BLaER1 (cell line): ENCODE data around the gene NR2F6.
A peak's percentile ranks its signal among the peaks of the same experiment; 100 is the strongest.

Source experiments
- H3K27ac ChIP-seq: shearing (Covaris generic); formaldehyde crosslinking; 2 replicates; pipeline ENCODE4 v1.8.1; 2022
- H3K27me3 ChIP-seq: shearing (Covaris generic); formaldehyde crosslinking; 2 replicates; pipeline ENCODE4 v1.8.1; 2022
- H3K36me3 ChIP-seq: shearing (Covaris generic); formaldehyde crosslinking; 2 replicates; pipeline ENCODE4 v1.8.1; 2022
- H3K4me1 ChIP-seq: shearing (Covaris generic); formaldehyde crosslinking; 2 replicates; pipeline ENCODE4 v1.8.1; 2022
- H3K4me2 ChIP-seq: shearing (Covaris generic); formaldehyde crosslinking; 2 replicates; pipeline ENCODE4 v1.8.1; 2022
- H3K4me3 ChIP-seq: shearing (Covaris generic); formaldehyde crosslinking; 2 replicates; pipeline ENCODE4 v1.8.1; 2022
- H3K9ac ChIP-seq: shearing (Covaris generic); formaldehyde crosslinking; 2 replicates; pipeline ENCODE4 v1.8.1; 2022
- H3K9me3 ChIP-seq: shearing (Covaris generic); formaldehyde crosslinking; 2 replicates; pipeline ENCODE4 v1.8.1; 2022
- H4K20me1 ChIP-seq: shearing (Covaris generic); formaldehyde crosslinking; 2 replicates; pipeline ENCODE4 v1.8.1; 2022
- Cebpa-rat ChIP-seq: shearing (Covaris generic); IDR thresholded peaks from 2 replicates; pipeline ENCODE4 v1.8.1; 2022

NR2F6 gene

GRCh38 chr19:17249887-17250548, 4.3 kb upstream of the NR2F6 start:
- Histone ChIP-seq H3K4me2 (no peak overlapping the region), H3K27me3 (no peaks in the 10 kb centered on the region), H3K27ac (no peak overlapping the region), H3K4me3 (no peak overlapping the region), H4K20me1 (peaks cover 1% of the 10 kb centered on the region; the same call in 1 of the 2 replicates), H3K9ac (no peak overlapping the region), H3K9me3 (no peaks in the 10 kb centered on the region), H3K4me1 (peaks cover 34% of the 10 kb centered on the region), H3K36me3 (no peaks in the 10 kb centered on the region)
- no peak for TF ChIP-seq Cebpa-rat

GRCh38 chr19:17248011-17248776, 2.5 kb upstream of the NR2F6 start:
- H3K9ac ChIP-seq: no peak overlapping the region
- H3K27me3 ChIP-seq: no peaks in the 10 kb centered on the region
- peaks cover 20% of the 10 kb centered on the region for H4K20me1 ChIP-seq
- H3K9me3 ChIP-seq: no peaks in the 10 kb centered on the region
- H3K36me3 ChIP-seq: no peaks in the 10 kb centered on the region
- peaks cover 37% of the 10 kb centered on the region for H3K4me1 ChIP-seq
- TF ChIP-seq Cebpa-rat: no peak
- H3K27ac ChIP-seq: 0 out of 2 replicates have a peak overlapping the region, but pooled peaks have one; percentile 6
- no peak overlapping the region for H3K4me3 ChIP-seq
- peak overlapping the region; percentile 91; the same call in 1 of the 2 replicates for H3K4me2 ChIP-seq

- Histone ChIP-seq H3K9me3 (no peaks in the 10 kb centered on the region), H3K4me3 (peak overlapping the region; percentile 69), H3K27me3 (no peaks in the 10 kb centered on the region), H4K20me1 (peaks cover 33% of the 10 kb centered on the region), H3K4me2 (peak overlapping the region; percentile 91), H3K4me1 (peaks cover 50% of the 10 kb centered on the region), H3K9ac (peak overlapping the region; percentile 82), H3K27ac (peak overlapping the region; percentile 92), H3K36me3 (no peaks in the 10 kb centered on the region)
- TF ChIP-seq Cebpa-rat: no peak
Measured at GRCh38 chr19:17246681-17247425, 1.1 kb upstream of the NR2F6 start.

GRCh38 chr19:17244618-17245534, 843 bp downstream of the NR2F6 start:
- Histone ChIP-seq H3K36me3 (peaks cover 15% of the 10 kb centered on the region), H3K9me3 (no peaks in the 10 kb centered on the region), H3K4me1 (peaks cover 66% of the 10 kb centered on the region), H4K20me1 (peaks cover 53% of the 10 kb centered on the region), H3K9ac (peak overlapping the region; percentile 85), H3K27me3 (no peaks in the 10 kb centered on the region), H3K4me2 (peak overlapping the region; percentile 92), H3K27ac (peak overlapping the region; percentile 91), H3K4me3 (peak overlapping the region; percentile 90)
- no peak for TF ChIP-seq Cebpa-rat

- no peak for TF ChIP-seq Cebpa-rat
- Histone ChIP-seq H3K4me3 (peak overlapping the region; percentile 90), H4K20me1 (peaks cover 54% of the 10 kb centered on the region), H3K4me2 (peak overlapping the region; percentile 92), H3K9ac (peak overlapping the region; percentile 85), H3K27ac (peak overlapping the region; percentile 91), H3K4me1 (peaks cover 65% of the 10 kb centered on the region), H3K36me3 (peaks cover 23% of the 10 kb centered on the region), H3K27me3 (no peaks in the 10 kb centered on the region), H3K9me3 (no peaks in the 10 kb centered on the region)
Measured at GRCh38 chr19:17243830-17244617, 1.7 kb downstream of the NR2F6 start.

GRCh38 chr19:17243211-17243829, 2.4 kb downstream of the NR2F6 start:
- no peaks in the 10 kb centered on the region for H3K9me3 ChIP-seq
- H3K4me2 ChIP-seq: peak overlapping the region; percentile 92
- H3K27me3 ChIP-seq: no peaks in the 10 kb centered on the region
- H3K9ac ChIP-seq: peak overlapping the region; percentile 85
- no peak for TF ChIP-seq Cebpa-rat
- peak overlapping the region; percentile 91 for H3K27ac ChIP-seq
- H3K4me3 ChIP-seq: peak overlapping the region; percentile 90
- peaks cover 30% of the 10 kb centered on the region for H3K36me3 ChIP-seq
- peaks cover 61% of the 10 kb centered on the region for H4K20me1 ChIP-seq
- peaks cover 61% of the 10 kb centered on the region for H3K4me1 ChIP-seq

- Histone ChIP-seq H3K4me1 (peaks cover 54% of the 10 kb centered on the region), H3K4me3 (peak overlapping the region; percentile 90), H3K36me3 (peaks cover 37% of the 10 kb centered on the region), H4K20me1 (peaks cover 68% of the 10 kb centered on the region), H3K9me3 (no peaks in the 10 kb centered on the region), H3K9ac (peak overlapping the region; percentile 85; the same call in 1 of the 2 replicates), H3K4me2 (peak overlapping the region; percentile 92), H3K27me3 (no peaks in the 10 kb centered on the region), H3K27ac (peak overlapping the region; percentile 47; the same call in 1 of the 2 replicates)
- TF ChIP-seq Cebpa-rat: no peak
Measured at GRCh38 chr19:17242431-17243208, 3.1 kb downstream of the NR2F6 start.
